IPS-11a (cell line): ENCODE data around the gene PODXL.

Source experiments
- H3K4me3 ChIP-seq: one replicate; pipeline ENCODE4 v1.5.1; 2013; ENCODE audit warnings: low read depth, low read length, control low read depth

Gene PODXL

DNA sequence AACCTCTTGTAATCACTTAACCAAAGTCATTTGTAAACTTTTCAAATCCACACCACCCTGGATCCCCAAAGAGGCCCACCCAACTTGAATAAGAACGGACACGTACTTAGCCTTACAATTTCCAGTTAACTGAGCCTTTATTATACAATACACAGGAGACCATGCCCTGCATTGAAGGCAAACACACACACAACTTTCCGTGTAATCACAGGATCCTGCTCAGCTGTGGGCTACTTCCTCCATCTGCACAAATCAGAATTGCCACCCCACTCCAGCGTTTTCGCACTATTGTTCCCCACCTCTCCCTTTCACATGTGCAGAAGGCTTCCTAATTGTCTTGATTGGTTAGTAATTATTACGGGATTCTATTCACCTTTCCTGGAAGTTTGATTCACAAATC, 12.1 kb upstream of the PODXL start:
- H3K4me3 ChIP-seq, result no peak overlapping the region

DNA sequence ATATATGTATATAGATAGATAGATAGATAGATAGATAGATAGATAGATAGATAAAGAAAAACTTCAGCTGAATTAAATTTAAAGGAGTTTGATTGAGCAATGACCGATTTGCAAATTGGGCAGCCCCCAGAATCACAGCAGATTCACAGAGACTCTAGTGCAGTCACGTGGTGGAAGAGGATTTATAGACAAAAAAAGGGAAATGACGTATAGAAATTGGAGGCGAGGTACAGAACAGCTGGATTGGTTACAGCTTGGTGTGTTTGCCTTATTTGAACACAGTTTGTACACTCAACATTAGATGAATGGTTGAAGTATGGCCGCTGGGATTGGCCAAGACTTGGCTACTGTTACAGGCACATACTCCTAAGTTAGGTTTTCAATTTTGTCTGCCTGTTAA, 8.2 kb upstream of the PODXL start:
- no peak overlapping the region for H3K4me3 ChIP-seq

DNA sequence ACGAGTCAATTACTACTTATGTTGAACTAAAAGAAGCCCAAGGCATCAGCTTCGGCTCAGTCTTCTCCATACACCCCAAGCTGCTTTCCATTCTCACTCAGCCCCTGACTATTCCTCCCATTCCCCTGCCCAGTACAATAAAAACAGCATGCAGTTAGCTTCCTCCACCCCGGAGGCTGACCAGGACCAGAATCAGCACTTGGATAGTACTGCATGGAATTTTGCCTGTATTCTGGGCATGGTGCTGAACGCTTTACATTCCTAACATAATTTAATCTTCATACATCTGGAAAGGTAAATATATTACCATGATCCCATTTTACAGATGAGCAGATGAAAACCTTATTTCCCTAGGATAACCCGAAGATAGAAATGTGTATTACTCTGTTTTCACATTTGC, 7.5 kb upstream of the PODXL start:
- no peak overlapping the region for H3K4me3 ChIP-seq

DNA sequence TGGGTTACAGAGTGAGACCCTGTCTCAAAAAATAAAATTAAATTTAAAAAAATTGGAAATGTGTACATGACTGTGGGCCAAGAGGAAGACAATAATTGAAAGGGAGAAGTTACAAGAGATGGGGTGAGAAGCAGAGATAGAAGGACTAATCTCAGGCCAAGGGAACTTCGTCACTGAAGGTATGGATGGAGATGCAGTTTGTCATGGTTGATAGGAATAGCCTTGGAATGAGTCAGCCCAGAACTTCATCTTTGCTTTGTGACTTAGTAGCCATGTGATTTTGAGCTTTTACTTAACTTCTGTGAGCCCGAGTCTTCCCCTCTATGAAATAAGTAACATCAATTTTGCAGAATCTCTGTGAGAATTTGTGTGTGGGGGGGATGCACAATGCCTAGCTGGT, 6.5 kb upstream of the PODXL start:
- H3K4me3 ChIP-seq, result no peak overlapping the region

DNA sequence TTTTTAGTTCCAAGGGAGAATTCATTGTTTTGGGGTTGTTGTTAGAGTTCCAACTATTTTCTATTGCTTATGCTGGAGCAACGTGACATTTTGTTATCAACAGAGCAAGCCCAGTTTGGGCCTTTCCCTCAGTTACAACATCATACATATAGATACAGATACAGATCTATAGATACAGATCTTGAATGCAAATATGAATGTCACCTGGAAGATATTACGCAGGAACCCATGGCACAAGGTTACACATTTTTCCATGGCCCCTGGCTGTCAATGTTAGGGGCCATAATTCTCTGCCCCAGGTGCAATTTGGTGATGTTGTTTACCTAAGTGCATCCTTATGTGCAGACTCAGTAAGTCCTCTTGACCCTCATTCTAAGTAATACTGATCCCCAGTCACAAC, 3.6 kb upstream of the PODXL start:
- no peak overlapping the region for H3K4me3 ChIP-seq

DNA sequence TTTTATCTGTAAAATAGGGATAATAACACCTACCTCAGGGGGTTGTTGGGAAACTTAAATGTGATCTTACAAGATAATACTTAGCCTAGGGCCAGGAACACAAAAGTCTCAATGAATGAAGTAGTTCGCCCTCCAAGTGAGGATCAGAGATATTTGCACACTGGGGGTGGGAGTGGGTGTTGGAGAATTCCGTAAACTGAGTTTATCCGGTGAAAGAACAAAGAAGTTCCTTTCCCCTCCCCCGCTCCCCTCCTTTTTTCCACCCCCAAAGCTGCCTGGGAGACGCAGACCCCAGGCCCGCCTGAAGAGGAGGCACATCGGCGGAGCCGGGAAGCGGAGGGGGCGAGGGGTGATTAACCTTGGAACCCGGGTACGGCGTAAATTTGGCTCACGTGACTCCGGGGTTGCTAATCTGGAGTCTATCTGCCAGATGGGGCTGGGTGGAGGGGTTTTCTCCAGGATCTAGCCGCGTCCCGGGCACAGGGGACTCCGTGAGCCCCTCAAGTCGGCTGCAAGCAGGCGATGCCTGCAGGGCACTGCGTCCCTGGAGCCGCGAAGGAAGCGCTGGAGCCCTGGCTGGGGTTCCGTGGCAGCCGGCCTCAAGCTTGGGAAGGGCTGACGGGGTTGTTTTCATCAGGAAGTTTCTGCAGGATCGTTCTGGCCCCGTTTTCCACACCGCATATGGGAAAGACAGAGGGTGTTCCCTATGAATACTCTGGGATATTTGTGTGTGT, 1.4 kb upstream of the PODXL start:
- peak overlapping the region; percentile 29 for H3K4me3 ChIP-seq

DNA sequence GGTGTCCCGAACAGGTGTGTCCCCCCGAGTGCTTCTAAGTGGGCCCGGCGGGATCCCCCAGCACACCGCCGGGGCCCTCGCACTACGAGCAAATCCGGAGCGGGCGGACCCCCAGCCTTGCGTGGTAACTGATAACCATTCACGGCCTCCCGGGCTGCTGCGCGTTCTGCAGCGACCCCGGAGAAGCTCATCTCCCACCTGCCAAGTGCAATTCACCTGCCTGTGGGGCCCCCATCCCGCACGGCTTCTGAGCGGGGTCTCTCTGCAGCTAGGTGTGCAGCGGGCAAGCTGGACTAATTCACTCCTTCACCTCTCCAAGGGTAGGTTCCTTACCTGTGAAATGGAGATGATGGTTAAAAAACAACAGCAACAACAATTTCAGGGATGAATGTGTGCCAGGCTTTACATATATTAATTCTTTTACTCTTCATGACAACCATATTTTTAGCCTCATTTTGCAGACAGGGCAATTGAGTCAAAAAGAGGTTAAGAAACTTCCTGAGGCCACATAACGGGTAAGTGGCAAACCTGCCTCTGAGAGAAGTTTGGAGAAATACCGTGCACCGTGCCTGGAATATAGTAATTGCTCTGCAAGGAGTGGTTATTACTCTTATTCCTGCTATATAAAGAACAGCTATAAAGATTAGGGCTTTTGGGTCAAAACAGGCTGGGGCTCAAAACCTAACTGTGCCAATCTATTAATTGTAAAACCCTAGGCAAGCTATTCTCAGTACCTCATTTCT, 652 bp upstream of the PODXL start:
- peak overlapping the region; percentile 64 for H3K4me3 ChIP-seq

DNA sequence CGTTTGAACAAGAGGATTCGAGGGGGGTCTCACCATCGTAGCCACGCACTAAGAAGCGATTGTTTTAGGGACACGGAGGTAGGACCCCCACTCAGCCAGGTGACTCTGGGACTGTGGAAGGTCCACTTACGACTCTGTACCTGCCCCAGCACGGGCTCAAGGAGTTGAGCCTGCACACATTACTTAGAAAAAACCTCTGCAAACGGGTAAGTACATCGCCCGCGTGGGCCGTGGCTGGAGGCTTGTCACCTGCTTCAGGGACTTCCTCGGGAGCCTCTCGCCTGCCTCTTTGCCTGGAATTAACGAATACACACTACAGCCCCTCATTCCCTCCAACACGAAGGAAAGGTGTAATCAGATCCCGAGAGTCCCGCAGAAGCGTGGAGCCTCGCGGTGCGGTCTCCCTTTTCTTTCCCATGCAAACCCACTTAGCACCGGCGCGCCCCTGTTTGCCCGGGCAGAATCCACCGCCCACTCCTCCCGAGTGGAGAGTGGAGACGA, 826 bp downstream of the PODXL start:
- peak overlapping the region; percentile 87 for H3K4me3 ChIP-seq

DNA sequence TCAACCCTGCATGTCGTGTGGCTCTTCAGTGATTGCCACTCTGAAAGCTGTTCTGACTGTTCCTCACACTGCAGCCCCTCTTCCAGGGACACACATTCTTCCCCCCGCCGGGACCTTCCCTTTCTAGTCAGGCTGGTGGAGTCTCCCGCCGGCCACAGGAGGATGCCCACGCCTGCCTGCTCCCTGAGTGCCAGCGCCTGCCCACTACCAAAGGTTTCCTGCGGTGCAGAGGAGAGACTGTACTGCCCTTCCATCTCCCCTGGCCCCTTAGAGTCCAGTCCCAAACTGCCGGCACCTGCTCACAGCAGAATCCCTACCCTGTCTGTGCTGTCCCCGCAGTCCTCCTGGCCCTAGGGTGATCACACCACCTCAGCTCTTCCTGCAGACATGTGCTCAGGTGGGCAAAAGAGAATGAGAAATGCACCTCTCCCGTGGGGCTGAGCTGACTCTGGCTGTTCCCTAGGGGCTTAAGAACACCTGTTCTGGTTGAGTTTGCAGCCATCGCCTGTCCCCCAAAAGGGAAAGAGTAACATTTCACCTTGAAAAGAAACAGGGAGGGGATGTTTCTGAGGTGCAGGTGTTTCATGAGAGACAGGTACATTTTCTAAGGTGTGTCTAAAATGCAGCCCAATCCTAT, 1.4 kb downstream of the PODXL start:
- peak overlapping the region; percentile 87 for H3K4me3 ChIP-seq

DNA sequence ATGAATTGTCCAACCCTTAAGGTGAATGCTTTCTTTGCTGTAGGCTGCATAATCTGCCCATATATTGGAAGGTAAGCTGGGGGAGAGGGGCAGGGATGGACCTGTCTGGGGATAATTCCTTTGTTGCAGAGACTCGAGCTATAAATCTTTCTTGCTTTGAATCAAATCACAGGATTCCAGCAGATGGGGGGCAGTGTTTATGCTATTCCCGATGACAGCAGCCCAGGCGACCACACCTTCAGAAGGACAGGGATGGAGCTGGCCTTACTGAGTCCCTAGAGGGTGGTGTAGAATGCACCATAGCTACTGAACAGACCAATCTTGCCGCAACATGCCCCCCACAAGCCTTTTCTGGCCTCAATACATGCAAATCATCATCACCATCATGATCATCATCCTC, 2.5 kb downstream of the PODXL start:
- H3K4me3 ChIP-seq, result peak overlapping the region; percentile 87

DNA sequence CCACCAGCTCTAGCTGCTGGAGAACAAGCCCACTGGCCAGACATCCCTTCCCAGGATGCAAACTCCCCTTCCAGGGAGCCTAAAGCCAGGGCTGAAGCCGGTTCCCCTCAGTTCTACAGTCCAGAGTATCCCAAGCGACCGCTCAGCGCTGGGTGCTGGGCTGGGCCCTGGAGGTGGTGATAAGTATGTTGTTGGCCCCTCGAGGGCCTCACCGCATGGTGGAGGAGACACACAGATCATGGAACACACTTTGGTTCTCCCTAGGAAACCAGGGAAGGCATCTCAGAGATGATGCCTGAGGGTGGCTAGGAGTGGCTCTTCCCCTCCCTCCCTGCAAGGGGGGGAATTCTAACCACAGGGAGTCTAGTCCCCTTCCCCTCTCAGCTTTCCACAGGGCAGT, 4.4 kb downstream of the PODXL start:
- H3K4me3 ChIP-seq, result peak overlapping the region; percentile 21

DNA sequence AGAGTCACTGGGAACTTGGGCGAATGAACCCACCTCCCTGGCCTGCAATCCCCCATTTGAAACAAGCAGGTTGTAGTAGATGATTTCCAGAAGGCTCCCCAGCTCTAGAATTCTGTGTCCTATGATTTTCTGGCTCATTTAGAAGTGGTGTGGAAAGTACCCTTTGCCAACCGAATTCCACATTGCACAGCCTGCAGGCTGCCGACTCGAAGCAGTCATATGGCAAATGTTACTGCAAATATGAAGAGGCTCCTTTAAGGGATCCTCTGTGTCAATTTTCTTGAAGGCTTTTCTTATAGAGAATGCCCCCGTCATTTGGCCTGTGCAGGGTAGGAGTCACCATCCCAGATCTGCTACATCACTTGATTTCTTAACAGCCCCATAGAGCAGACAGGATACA, 5.6 kb downstream of the PODXL start:
- H3K4me3 ChIP-seq, result no peak overlapping the region

DNA sequence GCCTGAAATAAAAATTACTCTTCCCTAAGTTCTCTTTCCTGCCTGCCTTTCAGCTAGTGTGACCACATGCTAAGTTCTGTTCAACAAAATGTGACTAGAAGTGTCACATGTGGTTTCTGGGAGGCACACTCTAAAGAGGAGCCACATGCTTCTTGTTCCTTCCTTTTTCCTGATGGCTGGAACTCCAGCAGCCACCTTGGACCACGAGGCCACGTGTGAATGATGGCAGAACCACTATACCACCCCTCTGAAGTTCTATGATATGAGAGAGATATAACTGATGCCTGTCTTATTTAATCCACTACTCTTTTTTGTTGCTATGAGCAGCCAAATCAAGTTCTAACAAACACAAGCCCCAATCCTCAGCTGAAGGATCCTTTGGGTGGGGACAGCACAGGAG, 8.1 kb downstream of the PODXL start:
- no peak overlapping the region for H3K4me3 ChIP-seq

DNA sequence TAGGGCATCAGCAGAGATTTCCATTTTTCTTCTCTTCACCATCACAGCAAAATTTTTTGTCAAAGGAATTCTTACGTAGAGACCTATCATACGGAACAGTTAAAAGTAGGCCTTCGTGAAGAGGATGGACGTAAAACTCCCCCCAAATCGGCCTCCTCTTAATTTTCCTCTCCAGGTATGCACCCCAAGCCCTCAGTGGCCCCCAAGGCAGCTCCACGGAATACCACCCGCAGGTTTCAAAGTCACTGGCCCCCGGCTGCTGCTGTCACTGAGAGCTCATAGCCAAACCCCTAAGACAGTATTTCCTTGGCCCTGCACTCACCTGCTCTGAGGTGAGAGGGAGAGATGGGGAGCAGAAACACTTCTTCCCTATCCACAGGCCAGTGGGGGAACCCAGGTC, 8.8 kb downstream of the PODXL start:
- no peak overlapping the region for H3K4me3 ChIP-seq

DNA sequence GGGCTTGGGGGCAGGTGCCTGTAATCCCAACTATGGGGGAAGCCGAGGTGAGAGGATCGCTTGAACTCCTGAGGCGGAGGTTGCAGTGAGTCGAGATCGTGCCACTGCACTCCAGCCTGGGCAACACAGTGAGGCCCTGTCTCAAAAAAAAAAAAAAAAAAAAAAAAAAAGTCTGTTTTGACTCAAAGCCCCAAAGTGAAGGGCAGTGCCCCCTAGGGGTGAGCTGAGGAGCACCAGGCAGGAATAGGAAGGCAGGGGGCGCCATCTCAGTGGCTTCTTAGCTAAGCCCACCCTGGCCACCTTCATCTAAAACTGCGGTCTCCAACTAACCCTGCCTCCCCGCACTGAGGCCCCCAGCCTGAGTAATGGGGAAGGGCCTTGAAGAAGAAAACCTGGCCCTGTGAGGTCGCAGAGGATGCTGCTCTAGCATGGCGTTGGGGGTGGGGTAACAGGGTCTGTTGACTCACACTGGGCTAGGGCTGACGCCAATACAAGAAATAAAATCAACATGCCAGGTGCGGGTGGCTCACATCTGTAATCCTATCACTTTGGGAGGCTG, 9.8 kb downstream of the PODXL start:
- H3K4me3 ChIP-seq, result no peak overlapping the region

DNA sequence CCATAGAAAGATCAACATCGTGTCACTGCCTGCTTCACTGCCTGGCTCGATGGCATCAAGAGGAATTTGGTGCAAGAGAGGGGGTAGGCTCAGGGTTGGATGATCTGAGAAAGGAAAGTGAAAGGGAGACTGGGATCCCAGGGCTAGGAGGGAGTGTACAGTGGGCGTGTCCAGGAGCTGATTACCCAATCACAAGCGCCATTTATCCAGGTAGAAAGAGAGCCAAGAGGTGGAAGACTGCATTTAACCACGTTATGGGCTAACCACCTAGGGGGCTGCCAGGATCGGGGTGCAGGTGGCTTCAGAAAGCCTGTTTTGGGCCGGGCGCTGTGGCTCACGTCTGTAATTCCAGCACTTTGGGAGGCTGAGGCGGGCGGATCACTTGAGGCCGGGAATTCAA, 10.3 kb downstream of the PODXL start:
- H3K4me3 ChIP-seq, result no peak overlapping the region

DNA sequence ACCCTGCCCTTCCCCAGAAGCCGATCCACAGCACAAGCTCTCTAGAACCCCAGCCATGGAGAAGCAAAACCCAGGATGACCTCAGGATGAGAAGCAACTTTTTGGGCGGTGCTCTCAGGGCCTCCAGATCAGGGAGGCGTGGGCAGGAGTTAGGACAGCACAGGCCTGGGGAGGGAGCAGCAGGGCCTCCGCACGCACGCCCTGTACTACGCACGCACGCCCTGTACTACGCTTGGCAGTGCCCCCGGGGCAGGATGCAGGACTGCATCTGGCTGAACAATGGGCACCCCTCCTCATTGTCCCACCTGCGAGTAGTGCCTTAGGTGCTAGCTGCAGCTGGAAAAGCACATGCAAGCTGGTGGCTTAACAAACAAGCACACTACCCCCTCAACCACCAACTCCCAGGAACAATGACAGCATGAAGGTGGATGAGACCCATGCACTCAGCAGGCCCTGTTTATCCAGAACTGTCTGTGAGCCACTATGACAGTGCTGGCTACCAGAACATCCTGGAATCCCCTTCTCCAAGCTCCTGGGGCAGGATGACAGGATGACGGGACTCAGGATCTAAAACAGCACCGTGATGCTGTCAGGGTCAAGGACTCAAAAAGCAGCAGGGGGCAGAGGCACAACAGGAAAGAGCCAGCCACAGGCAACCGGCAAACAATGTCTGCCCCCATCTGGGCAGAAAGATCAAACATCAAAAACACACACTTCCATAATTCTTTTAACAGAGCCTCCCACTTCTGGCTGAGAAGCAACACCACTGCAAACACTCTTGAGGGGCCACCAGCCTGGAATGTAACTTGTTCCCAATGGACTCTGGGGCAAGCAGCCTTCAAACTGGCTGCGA, 11.8 kb downstream of the PODXL start:
- H3K4me3 ChIP-seq, result no peak overlapping the region

DNA sequence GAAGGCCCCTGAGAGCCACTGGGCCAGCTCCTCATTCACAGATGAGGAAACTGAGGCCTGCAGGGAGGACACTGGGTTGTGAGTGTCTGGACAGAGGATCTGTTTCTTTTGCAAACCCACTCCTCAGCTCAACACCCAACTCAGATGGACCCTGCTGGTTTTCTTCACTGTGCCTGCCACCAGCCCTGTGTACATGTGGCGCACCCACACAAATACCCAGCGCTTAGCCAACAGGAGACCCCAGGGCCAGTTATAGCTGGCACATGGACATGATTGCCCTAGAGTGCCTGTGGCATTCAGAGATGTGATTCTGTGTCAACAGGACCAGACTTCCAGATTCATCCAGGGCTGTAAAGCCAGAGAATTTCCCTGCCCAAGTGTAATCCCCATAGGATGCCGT, 12.4 kb downstream of the PODXL start:
- H3K4me3 ChIP-seq, result no peak overlapping the region

DNA sequence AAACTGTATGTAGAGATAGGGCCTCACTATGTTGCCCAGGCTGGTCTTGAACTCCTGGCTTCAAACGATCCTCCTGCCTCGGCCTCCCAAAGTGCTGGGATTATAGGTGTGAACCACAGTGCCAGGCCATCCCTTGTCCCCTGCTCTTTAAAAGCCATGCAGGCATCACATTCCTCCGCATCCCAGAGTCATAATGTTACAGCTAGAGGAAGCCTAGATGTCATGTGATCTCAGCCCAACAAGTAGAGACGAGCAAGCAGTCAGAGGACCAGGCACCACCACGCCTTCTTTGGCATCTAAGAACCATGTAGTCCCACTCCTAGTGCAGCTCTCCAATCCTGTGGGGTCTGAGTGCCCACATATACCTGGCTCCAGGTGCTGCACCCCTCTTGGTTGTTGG, 13.1 kb downstream of the PODXL start:
- H3K4me3 ChIP-seq, result no peak overlapping the region

DNA sequence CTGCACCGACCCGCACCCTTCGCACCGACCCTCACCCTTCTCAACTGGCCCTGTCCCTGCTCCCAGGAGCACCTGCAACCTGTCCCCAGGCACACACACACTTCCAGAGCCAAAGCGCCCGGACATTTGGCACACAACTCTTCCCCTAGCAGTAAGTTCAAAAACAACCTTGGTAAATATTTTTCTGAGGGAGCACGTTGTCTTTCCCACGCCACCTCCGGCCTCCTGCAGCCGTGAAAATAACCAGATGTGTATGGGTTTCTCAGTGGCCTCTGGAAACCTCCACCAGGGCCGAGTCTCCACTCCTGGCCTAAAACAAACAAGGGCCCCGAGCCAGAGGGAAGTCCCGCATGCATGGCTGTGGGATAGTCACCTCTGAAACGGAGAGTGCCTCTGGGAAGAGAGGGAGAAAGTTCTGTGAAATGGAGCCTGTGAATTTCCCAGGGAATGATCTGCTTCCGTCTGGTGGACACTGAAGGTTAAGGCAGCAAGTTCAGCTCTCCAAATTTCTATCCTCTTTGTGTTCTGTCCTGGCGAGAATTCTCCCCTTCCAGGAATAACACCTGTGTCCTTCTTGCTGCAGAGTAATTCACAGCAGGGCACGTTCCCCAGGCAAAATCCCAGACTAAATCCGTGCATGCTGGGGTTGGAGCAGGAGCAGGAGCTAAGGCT, 15.8 kb downstream of the PODXL start:
- no peak overlapping the region for H3K4me3 ChIP-seq
